Fibroblast of pulmonary artery (primary cell): ENCODE results near the gene PDGFD.

Experiments
- DNase-seq: peaks from one replicate; pipeline ENCODE4 v3.0.0-alpha.2; 2010; ENCODE audit warnings: low read depth
- H3K4me3 ChIP-seq: replicated peaks from 2 replicates; pipeline ENCODE4 v1.5.1; 2011; ENCODE audit warnings: low read depth, mild to moderate bottlenecking, control low read depth, low read length, moderate library complexity
- TF ChIP-seq, protein P1 (sequence below): IDR thresholded peaks from 2 replicates; pipeline ENCODE4 v1.5.1; 2011; ENCODE audit warnings: mild to moderate bottlenecking, control low read depth, low read length, inconsistent platforms; ENCODE audit errors: missing control alignments

PDGFD gene

GRCh38 chr11:103960108-103960507, 203.8 kb downstream of the PDGFD start:
- TF ChIP-seq, protein P1, sequence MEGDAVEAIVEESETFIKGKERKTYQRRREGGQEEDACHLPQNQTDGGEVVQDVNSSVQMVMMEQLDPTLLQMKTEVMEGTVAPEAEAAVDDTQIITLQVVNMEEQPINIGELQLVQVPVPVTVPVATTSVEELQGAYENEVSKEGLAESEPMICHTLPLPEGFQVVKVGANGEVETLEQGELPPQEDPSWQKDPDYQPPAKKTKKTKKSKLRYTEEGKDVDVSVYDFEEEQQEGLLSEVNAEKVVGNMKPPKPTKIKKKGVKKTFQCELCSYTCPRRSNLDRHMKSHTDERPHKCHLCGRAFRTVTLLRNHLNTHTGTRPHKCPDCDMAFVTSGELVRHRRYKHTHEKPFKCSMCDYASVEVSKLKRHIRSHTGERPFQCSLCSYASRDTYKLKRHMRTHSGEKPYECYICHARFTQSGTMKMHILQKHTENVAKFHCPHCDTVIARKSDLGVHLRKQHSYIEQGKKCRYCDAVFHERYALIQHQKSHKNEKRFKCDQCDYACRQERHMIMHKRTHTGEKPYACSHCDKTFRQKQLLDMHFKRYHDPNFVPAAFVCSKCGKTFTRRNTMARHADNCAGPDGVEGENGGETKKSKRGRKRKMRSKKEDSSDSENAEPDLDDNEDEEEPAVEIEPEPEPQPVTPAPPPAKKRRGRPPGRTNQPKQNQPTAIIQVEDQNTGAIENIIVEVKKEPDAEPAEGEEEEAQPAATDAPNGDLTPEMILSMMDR = no peak
- DNase-seq = no peak
- no peak overlapping the region for H3K4me3 ChIP-seq

GRCh38 chr11:103959279-103959942, 204.5 kb downstream of the PDGFD start:
- DNase-seq = peak; percentile 36
- no peak overlapping the region for H3K4me3 ChIP-seq
- TF ChIP-seq, protein P1 = no peak

DNA sequence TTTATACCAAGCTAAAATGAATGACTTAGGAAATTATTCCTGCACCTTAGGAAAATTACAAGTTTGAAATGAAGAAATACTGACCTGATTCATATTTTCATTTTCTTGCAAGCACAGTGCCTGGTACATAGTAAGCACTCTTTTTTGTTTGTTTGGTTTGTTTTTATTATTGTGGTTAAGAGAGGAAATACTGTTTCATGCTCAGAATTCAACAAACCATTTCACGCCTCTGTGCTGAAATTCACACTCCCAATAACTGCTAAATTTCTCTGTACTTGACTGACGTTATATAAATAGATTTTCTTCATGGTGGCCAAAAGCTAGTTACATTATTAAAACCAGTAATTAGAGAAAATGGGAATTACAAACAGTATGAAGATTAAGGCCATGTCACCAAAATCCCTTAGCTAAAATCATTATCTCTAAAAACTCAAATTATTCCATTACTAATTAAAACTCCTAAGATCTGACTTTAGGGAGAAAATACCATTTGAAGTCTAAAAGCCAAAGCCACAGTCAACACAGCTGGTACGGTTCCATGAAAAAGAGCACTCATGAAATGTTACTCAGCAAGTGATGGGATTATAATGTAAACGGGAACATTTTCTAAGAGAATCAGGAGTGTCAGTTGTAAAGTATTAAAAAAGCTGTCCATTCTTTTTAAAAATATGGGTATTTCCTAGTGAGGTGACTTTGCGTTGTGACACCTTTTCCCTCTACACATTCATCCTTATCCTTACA, 205.3 kb downstream of the PDGFD start:
- DNase-seq = no peak
- H3K4me3 ChIP-seq = no peak overlapping the region
- TF ChIP-seq, protein P1 = no peak

GRCh38 chr11:103953797-103954486, 210.0 kb downstream of the PDGFD start:
- no peak overlapping the region for H3K4me3 ChIP-seq
- TF ChIP-seq, protein P1 = no peak
- no peak for DNase-seq

- DNase-seq = no peak
- H3K4me3 ChIP-seq = no peak overlapping the region
- TF ChIP-seq, protein P1 = no peak
These were observed 214.2 kb downstream of the PDGFD start for GRCh38 chr11:103949781-103950180.

DNA sequence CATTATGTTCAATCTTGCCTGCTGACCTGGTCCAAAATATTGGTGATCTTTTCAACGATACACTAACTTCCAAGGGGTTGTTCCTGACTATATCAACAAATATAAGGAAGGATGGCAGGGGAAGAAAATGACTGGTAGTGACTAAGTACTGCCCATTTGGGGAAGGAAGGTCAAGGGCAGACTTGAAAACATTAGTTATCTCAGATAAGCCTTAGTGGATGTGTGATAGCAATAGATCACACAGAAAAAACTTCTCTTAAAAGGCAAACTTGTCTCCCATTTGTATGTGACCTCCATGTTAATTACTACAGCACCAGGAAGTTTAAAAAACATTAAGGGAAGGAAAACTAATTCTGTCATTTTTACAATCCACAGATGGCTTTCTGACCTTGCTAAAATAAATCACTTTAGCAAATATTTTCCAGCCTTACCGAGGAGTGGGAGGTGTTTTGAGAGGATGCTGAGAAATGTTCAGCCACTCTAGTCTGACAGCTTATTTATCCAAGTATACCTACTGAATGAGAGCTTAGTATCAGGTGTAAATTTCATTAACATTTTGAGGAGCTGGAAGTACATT, 215.7 kb downstream of the PDGFD start:
- no peak overlapping the region for H3K4me3 ChIP-seq

More for the DNA sequence above, 215.7 kb downstream of the PDGFD start:
- DNase-seq = no peak
- TF ChIP-seq, protein P1 = no peak
